ENCODE results near the gene SLC6A3.

DNA sequence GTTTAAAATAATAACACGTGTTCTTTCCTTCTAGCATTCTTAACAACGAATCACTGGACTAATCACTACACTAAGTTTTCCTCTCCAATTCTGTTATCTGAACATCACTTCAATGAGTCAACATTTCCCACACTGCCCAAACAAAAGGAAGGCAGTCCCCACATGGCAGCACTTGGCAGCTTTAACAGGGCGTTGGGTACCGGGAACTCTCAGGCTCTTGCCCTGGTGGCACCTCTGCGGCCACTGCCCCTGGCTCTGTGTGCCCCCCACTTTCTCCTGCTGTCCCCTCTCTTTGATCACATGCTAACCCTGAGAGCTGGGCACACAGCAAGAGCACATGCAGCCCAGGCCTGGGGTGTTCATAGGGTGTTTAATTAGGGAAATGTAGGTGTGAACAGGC is 15.7 kb downstream of the SLC6A3 start:
- TF ChIP-seq, protein P1, sequence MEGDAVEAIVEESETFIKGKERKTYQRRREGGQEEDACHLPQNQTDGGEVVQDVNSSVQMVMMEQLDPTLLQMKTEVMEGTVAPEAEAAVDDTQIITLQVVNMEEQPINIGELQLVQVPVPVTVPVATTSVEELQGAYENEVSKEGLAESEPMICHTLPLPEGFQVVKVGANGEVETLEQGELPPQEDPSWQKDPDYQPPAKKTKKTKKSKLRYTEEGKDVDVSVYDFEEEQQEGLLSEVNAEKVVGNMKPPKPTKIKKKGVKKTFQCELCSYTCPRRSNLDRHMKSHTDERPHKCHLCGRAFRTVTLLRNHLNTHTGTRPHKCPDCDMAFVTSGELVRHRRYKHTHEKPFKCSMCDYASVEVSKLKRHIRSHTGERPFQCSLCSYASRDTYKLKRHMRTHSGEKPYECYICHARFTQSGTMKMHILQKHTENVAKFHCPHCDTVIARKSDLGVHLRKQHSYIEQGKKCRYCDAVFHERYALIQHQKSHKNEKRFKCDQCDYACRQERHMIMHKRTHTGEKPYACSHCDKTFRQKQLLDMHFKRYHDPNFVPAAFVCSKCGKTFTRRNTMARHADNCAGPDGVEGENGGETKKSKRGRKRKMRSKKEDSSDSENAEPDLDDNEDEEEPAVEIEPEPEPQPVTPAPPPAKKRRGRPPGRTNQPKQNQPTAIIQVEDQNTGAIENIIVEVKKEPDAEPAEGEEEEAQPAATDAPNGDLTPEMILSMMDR (conservative IDR thresholded peaks at IDR 0.05 in 1 of 2, IDR thresholded peaks at IDR 0.05 in 1 of 2; ENCODE audit: low read depth in 1 of 2, low read length in 2 of 2) = no peak
- TF ChIP-seq EZH2 (IDR thresholded peaks at IDR 0.05; ENCODE audit: low read length, missing control alignments) = no peak

All from fibroblast of lung (primary cell).